H1 (cell line): ENCODE data around the gene CLDN6. TPM values are rescaled to one million over a fixed set of nuclear protein-coding genes. Genes with fewer than 3 reads are reported as not detected.

ENCODE experiments used
- CTCF ChIA-PET: fragments of 300-600 bp; sonication (Branson Sonifier 250); formaldehyde crosslinking; loops from one replicate; lab custom pipeline; 2021; ENCODE audit not compliant: partially characterized antibody; lab: Charles Lee
- POLR2A ChIA-PET: fragments of 300-600 bp; sonication (Branson Sonifier 250); formaldehyde crosslinking; loops from one replicate; lab custom pipeline; 2021; ENCODE audit warnings: inconsistent platforms; ENCODE audit not compliant: partially characterized antibody; lab: Charles Lee
- DNase-seq, 2 experiments: peaks; one replicate each; pipeline versions ENCODE4 v3.0.0 to v3.0.0-alpha.2; 2010 to 2022; ENCODE audit warnings: low spot score in 2 of 2, low read depth in 1 of 2, mixed read lengths in 1 of 2
- FAIRE-seq: peaks from 2 replicates; lab custom pipeline; 2011; peaks lifted over from hg19 to GRCh38; lab: Jason Lieb, UNC
- H2AFZ ChIP-seq: 2 replicates; pipeline ENCODE4 v1.8.1; 2012; ENCODE audit warnings: low read length, inconsistent platforms
- H2AK5ac ChIP-seq: 2 replicates; pipeline ENCODE4 v1.6.1; 2013; ENCODE audit warnings: low read depth, low read length
- H2BK120ac ChIP-seq: replicated peaks from 2 replicates; pipeline ENCODE3; 2013; ENCODE audit warnings: low read depth, low read length, inconsistent platforms
- H2BK12ac ChIP-seq: 2 replicates; pipeline ENCODE4 v1.6.1; 2013; ENCODE audit warnings: low read depth, low read length
- H2BK15ac ChIP-seq: 2 replicates; pipeline ENCODE4 v1.6.1; 2013; ENCODE audit warnings: low read length
- H2BK20ac ChIP-seq: 2 replicates; pipeline ENCODE4 v1.6.1; 2013; ENCODE audit warnings: low read length
- H2BK5ac ChIP-seq: 2 replicates; pipeline ENCODE4 v1.6.1; 2013; ENCODE audit warnings: low read depth, low read length
- H3K14ac ChIP-seq: 2 replicates; pipeline ENCODE4 v1.6.1; 2013; ENCODE audit warnings: inconsistent platforms; ENCODE audit not compliant: insufficient read length
- H3K18ac ChIP-seq: 2 replicates; pipeline ENCODE4 v1.6.1; 2013; ENCODE audit warnings: low read length; ENCODE audit errors: extremely low read depth
- H3K23ac ChIP-seq: 2 replicates; pipeline ENCODE4 v1.6.1; 2013; ENCODE audit warnings: inconsistent platforms; ENCODE audit not compliant: insufficient read length
- H3K23me2 ChIP-seq: 2 replicates; pipeline ENCODE4 v1.6.1; 2013; ENCODE audit warnings: low read depth, low read length
- H3K27ac ChIP-seq: 2 replicates; pipeline ENCODE4 v1.6.1; 2011; ENCODE audit warnings: low read depth, low read length, inconsistent platforms
- H3K27me3 ChIP-seq, 4 experiments: replicated peaks in 1 of 4; 1 replicate in 1 of 4; 2 replicates in 3 of 4; pipeline versions ENCODE4 v1.6.1 to v1.8.1; 2011 to 2013; ENCODE audit warnings: low read length in 3 of 4, mild to moderate bottlenecking in 3 of 4, inconsistent platforms in 2 of 4, mixed read lengths in 2 of 4, moderate library complexity in 1 of 4; ENCODE audit not compliant: control insufficient read depth in 3 of 4, insufficient read depth in 3 of 4; ENCODE audit errors: extremely low read depth in 1 of 4
- H3K36me3 ChIP-seq, 4 experiments: 2 replicates each; pipeline versions ENCODE4 v1.6.1 to v1.8.1; 2011 to 2013; ENCODE audit warnings: mild to moderate bottlenecking in 4 of 4, low read length in 3 of 4, moderate library complexity in 2 of 4, control low read depth in 1 of 4, inconsistent platforms in 1 of 4; ENCODE audit not compliant: insufficient read depth in 4 of 4, control insufficient read depth in 2 of 4
- H3K4ac ChIP-seq: replicated peaks from 2 replicates; pipeline ENCODE3; 2013; ENCODE audit warnings: low read length, low read depth, mixed read lengths, inconsistent platforms; ENCODE audit not compliant: insufficient read length
- H3K4me1 ChIP-seq, 4 experiments: replicated peaks in 1 of 4; 1 replicate in 1 of 4; 2 replicates in 3 of 4; pipeline versions ENCODE4 v1.6.1 to v1.8.1; 2011 to 2013; ENCODE audit warnings: low read length in 3 of 4, inconsistent platforms in 2 of 4, mixed read lengths in 1 of 4; ENCODE audit not compliant: insufficient read depth in 4 of 4, control insufficient read depth in 3 of 4
- H3K4me2 ChIP-seq, 2 experiments: 2 replicates each; pipeline versions ENCODE4 v1.6.1 to v1.8.1; 2011 to 2013; ENCODE audit warnings: low read depth in 2 of 2, low read length in 2 of 2, control low read depth in 1 of 2, inconsistent platforms in 1 of 2, mild to moderate bottlenecking in 1 of 2; ENCODE audit not compliant: insufficient read depth in 1 of 2
- H3K4me3 ChIP-seq, 4 experiments: fragments of 200-600, 300-600 bp in 1 of 4; sonication (generic), shearing (Covaris generic), sonication (Bioruptor Twin) in 1 of 4; 2 replicates each; pipeline versions ENCODE4 v1.5.1 to v1.8.1; 2011 to 2016; ENCODE audit warnings: low read length in 4 of 4, low read depth in 3 of 4, control low read depth in 2 of 4, inconsistent platforms in 2 of 4, mild to moderate bottlenecking in 2 of 4, mixed read lengths in 1 of 4, moderate library complexity in 1 of 4; ENCODE audit not compliant: insufficient read depth in 2 of 4; ENCODE audit errors: extremely low read depth in 1 of 4
- H3K56ac ChIP-seq: replicated peaks from 2 replicates; pipeline ENCODE3; 2013; ENCODE audit warnings: low read depth, mild to moderate bottlenecking, mixed read lengths, low read length, inconsistent platforms; ENCODE audit not compliant: insufficient read length
- H3K79me1 ChIP-seq: 2 replicates; pipeline ENCODE4 v1.6.1; 2013; ENCODE audit warnings: low read depth, low read length, control low read depth
- H3K79me2 ChIP-seq, 2 experiments: 2 replicates each; pipeline versions ENCODE4 v1.6.1 to v1.8.1; 2012 to 2013; ENCODE audit warnings: low read length in 2 of 2, mild to moderate bottlenecking in 2 of 2, inconsistent platforms in 1 of 2; ENCODE audit not compliant: insufficient read depth in 2 of 2, control insufficient read depth in 1 of 2
- H3K9ac ChIP-seq, 4 experiments: replicated peaks in 1 of 4; 1 replicate in 1 of 4; 2 replicates in 3 of 4; pipeline versions ENCODE4 v1.6.1 to v1.8.1; 2011 to 2013; ENCODE audit warnings: low read depth in 3 of 4, low read length in 3 of 4, control low read depth in 2 of 4, mild to moderate bottlenecking in 2 of 4, moderate library complexity in 2 of 4, inconsistent platforms in 1 of 4; ENCODE audit errors: extremely low read depth in 1 of 4
- H3K9me3 ChIP-seq, 2 experiments: 2 replicates each; pipeline versions ENCODE4 v1.6.1 to v1.8.1; 2012 to 2013; ENCODE audit warnings: mild to moderate bottlenecking in 2 of 2, moderate library complexity in 2 of 2, control low read depth in 1 of 2, inconsistent platforms in 1 of 2, low read depth in 1 of 2, low read length in 1 of 2, mixed read lengths in 1 of 2; ENCODE audit not compliant: insufficient read depth in 2 of 2
- H4K20me1 ChIP-seq, 2 experiments: replicated peaks in 1 of 2; 2 replicates each; pipeline versions ENCODE3 to v1.8.1; 2011 to 2013; ENCODE audit warnings: inconsistent platforms in 2 of 2, low read length in 2 of 2, mild to moderate bottlenecking in 1 of 2; ENCODE audit not compliant: insufficient read depth in 2 of 2, control insufficient read depth in 1 of 2
- H4K5ac ChIP-seq: 2 replicates; pipeline ENCODE4 v1.6.1; 2013; ENCODE audit warnings: low read length, low read depth, mixed read lengths, inconsistent platforms; ENCODE audit not compliant: insufficient read length
- H4K8ac ChIP-seq: 2 replicates; pipeline ENCODE4 v1.8.0; 2013; ENCODE audit warnings: mild to moderate bottlenecking, moderate library complexity, low read length, inconsistent platforms; ENCODE audit not compliant: insufficient read depth; ENCODE audit errors: extremely low read depth
- H4K91ac ChIP-seq: replicated peaks from 2 replicates; pipeline ENCODE3; 2013; ENCODE audit warnings: low read length, mixed read lengths, inconsistent platforms; ENCODE audit not compliant: insufficient read length
- BCL11A ChIP-seq, 2 experiments: IDR thresholded peaks; one replicate each; pipeline ENCODE4 v1.6.1; 2011; ENCODE audit warnings: low read depth in 2 of 2, low read length in 2 of 2, mild to moderate bottlenecking in 2 of 2
- CEBPB ChIP-seq: IDR thresholded peaks from 2 replicates; pipeline ENCODE4 v1.6.1; 2012; ENCODE audit warnings: low read depth, low read length
- POLR2A ChIP-seq, 2 experiments: IDR thresholded peaks; 1 replicate in 1 of 2; 2 replicates in 1 of 2; pipeline ENCODE4 v1.6.1; 2011; ENCODE audit warnings: low read depth in 2 of 2, low read length in 2 of 2, mild to moderate bottlenecking in 2 of 2; ENCODE audit errors: control extremely low read depth in 1 of 2
- POLR2AphosphoS5 ChIP-seq: IDR thresholded peaks from 2 replicates; pipeline ENCODE4 v1.6.1; 2011; ENCODE audit warnings: low read depth, low read length
- RFX5 ChIP-seq: IDR thresholded peaks from 2 replicates; pipeline ENCODE4 v1.6.1; 2011; ENCODE audit warnings: low read depth, low read length, improper control_type of control experiment, borderline replicate concordance
- SP4 ChIP-seq: IDR thresholded peaks from 2 replicates; pipeline ENCODE4 v1.6.1; 2012; ENCODE audit warnings: low read length, inconsistent platforms
- SUZ12 ChIP-seq: fragments of 200-600 bp; sonication (generic); IDR thresholded peaks from 2 replicates; pipeline ENCODE4 v1.6.1; 2012; ENCODE audit warnings: mild to moderate bottlenecking, inconsistent platforms, low read length, moderate library complexity, mixed read lengths
- TAF1 ChIP-seq: IDR thresholded peaks from 2 replicates; pipeline ENCODE4 v1.6.1; 2011; ENCODE audit warnings: mild to moderate bottlenecking, low read depth, low read length
- WGBS, 2 experiments: shearing (Covaris generic) in 1 of 2; methylation state at CpG; one replicate each; pipeline versions ENCODE4 v1.1.6 to v1.1.7; 2013 to 2015; ENCODE audit warnings: low lambda C conversion rate in 2 of 2, mixed read lengths in 2 of 2, inconsistent platforms in 1 of 2, low coverage in 1 of 2, missing lambda C conversion rate in 1 of 2; ENCODE audit not compliant: insufficient replicate concordance in 2 of 2, insufficient coverage in 1 of 2, insufficient read length in 1 of 2; ENCODE audit errors: extremely low coverage in 1 of 2, missing lambda C conversion rate in 1 of 2; 5-methylcytosine and 5-hydroxymethylcytosine counted together
- polyA plus RNA-seq, 7 experiments: library from polyadenylated mRNA; depleted of rRNA in 3 of 7; stranded (reverse) in 5 of 7; unstranded in 2 of 7; fragments of >200 nt in 5 of 7; fragments of 200-250 nt in 2 of 7; gene quantifications; 1 replicate in 5 of 7; 2 replicates in 1 of 7; 4 replicates in 1 of 7; pipeline versions ENCODE4 v1.2.1 to v1.2.3, GENCODE V29; 2011 to 2013; ENCODE audit warnings: missing spikeins in 2 of 7, mixed read lengths in 2 of 7
- total RNA-seq: library from RNA; stranded (reverse); fragmentation: NEBNext Ultra II Directional; extraction: Animal tissue kit (Norgen Biotek cat#: 25700); gene quantifications from 2 replicates; pipeline ENCODE4 v1.2.1, GENCODE V29; 2021
- TF ChIP-seq, protein P1 (sequence below): IDR thresholded peaks from 2 replicates; pipeline ENCODE4 v1.6.1; 2012; ENCODE audit warnings: inconsistent platforms

Gene CLDN6
- total and polyA plus RNA-seq, 2 of the 8 experiments (the other 6 are each of a cell fraction or from before 2014, with no cell fraction given) = 747 to 1,115 TPM

DNA sequence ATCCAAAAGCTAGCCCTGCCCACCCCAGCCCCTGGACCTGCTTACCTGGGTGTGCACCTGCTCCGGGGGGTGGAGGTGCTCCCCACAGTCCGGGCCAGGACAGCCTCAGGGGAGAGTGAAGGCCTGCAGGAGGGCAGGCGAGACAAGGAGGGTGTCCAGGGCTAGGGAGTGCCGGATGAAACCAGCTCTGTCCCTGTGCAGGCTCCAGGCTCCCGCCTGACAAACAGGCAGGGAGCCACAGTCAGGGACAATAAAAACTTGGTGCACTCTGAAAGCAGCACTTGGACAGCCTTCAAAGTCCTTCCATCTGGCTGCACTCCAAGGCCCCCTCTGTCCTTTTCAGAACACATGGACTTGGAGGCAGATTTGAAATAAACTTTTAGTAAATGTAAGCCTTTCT lies 44.9 kb downstream of the CLDN6 start:
- H3K56ac ChIP-seq = no peak overlapping the region
- H4K5ac ChIP-seq = no peak overlapping the region
- H3K14ac ChIP-seq = no peak overlapping the region
- H4K20me1 ChIP-seq = peaks cover 29 to 36% of the 10 kb centered on the region in 2 experiments
- no peak overlapping the region for H2BK12ac ChIP-seq
- DNase-seq (no peak), FAIRE-seq (no peak)
- no peak overlapping the region for H3K9ac ChIP-seq
- no peak overlapping the region for H2AFZ ChIP-seq
- no peak overlapping the region for H3K4me2 ChIP-seq
- peaks cover 0 to 7% (median 4%) of the 10 kb centered on the region in 4 experiments; a peak in 5 of 7 replicates for H3K27me3 ChIP-seq
- TF ChIP-seq RFX5 (no peak), BCL11A (IDR thresholded peaks at IDR 0.05; ENCODE audit: low read depth in 2 of 2, low read length in 2 of 2) (no peak), SUZ12 (no peak), SP4 (no peak), TAF1 (no peak), CEBPB (no peak), POLR2AphosphoS5 (0 out of 2 replicates have a peak, but pooled peaks have one; percentile 24), POLR2A (IDR thresholded peaks at IDR 0.05; ENCODE audit: control extremely low read depth in 1 of 2, low read depth in 2 of 2, low read length in 2 of 2) (peak in 1 of 2 experiments; percentile 39; a peak in 2 of 3 replicates)
- TF ChIP-seq, protein P1, sequence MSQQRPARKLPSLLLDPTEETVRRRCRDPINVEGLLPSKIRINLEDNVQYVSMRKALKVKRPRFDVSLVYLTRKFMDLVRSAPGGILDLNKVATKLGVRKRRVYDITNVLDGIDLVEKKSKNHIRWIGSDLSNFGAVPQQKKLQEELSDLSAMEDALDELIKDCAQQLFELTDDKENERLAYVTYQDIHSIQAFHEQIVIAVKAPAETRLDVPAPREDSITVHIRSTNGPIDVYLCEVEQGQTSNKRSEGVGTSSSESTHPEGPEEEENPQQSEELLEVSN = no peak
- no peak overlapping the region for H2AK5ac ChIP-seq
- H3K79me1 ChIP-seq = peaks cover 16% of the 10 kb centered on the region
- no peak overlapping the region for H3K4me3 ChIP-seq
- no peak overlapping the region for H3K18ac ChIP-seq
- no peak overlapping the region for H3K4ac ChIP-seq
- H3K36me3 ChIP-seq = peaks cover 20 to 46% (median 33%) of the 10 kb centered on the region in 4 experiments
- H3K4me1 ChIP-seq = peaks cover 0 to 20% (median 11%) of the 10 kb centered on the region in 4 experiments; a peak in 6 of 7 replicates
- H3K27ac ChIP-seq = no peak overlapping the region
- H3K23me2 ChIP-seq = peaks cover 9% of the 10 kb centered on the region
- no peak overlapping the region for H3K23ac ChIP-seq
- ChIA-PET CTCF (interaction anchor here (0.8 to 2.8 kb wide), 10 partner anchors 9 to 86 kb away, joined by 3 to 15 read pairs (median 4); partner anchors contain the start of genes CLDN6 and KREMEN2), POLR2A (interaction anchor here (0.7 to 25.4 kb wide), 10 partner anchors 9 to 52 kb away, joined by 3 to 455 read pairs (median 6); partner anchors contain the start of genes CLDN6, HCFC1R1, KREMEN2 and PKMYT1)
- H2BK120ac ChIP-seq = no peak overlapping the region
- H3K9me3 ChIP-seq = no peaks in the 10 kb centered on the region
- no peak overlapping the region for H2BK15ac ChIP-seq
- H2BK5ac ChIP-seq = no peak overlapping the region
- WGBS, 2 experiments = 90% methylated on average over 5 of the region's 5 CpGs; no CpG with 5 or more reads in 1 of the 2 experiments
- no peak overlapping the region for H4K91ac ChIP-seq
- no peak overlapping the region for H2BK20ac ChIP-seq
- peaks cover 0 to 2% of the 10 kb centered on the region in 2 experiments; a peak in 1 of 4 replicates for H3K79me2 ChIP-seq
- no peak overlapping the region; the same call in 1 of the 2 replicates for H4K8ac ChIP-seq
